HEK293 (cell line): ENCODE data around the gene TBC1D24.
A peak's percentile ranks its signal among the peaks of the same experiment; 100 is the strongest.
"Not testable (repeated sequence)": the region's sequence is repeated elsewhere in the genome, so short reads cannot be mapped to it uniquely, and the experiment has no call there.

Experiments used
- CTCF ChIA-PET: fragments of 350-600 bp; formaldehyde crosslinking; extraction: SDS; loops from one replicate; lab custom pipeline; 2021; ENCODE audit warnings: antibody characterized with exemption; lab: Yijun Ruan, JAX
- POLR2A ChIA-PET: fragments of 300-600 bp; formaldehyde crosslinking; extraction: SDS; loops from one replicate; lab custom pipeline; 2020; ENCODE audit warnings: antibody characterized with exemption, inconsistent platforms; lab: Yijun Ruan, JAX
- H3K27ac ChIP-seq: fragments of 200-500 bp; sonication (Bioruptor generic); 2 replicates; pipeline ENCODE4 v1.5.1; 2014; ENCODE audit warnings: low read depth, low read length, control low read depth, inconsistent platforms; ENCODE audit errors: extremely low read depth
- H3K36me3 ChIP-seq, 2 experiments: fragments of 200-500 bp in 1 of 2; sonication (Bioruptor generic) in 1 of 2; 1 replicate in 1 of 2; 2 replicates in 1 of 2; pipeline ENCODE4 v1.5.1; 2014 to 2017; ENCODE audit warnings: inconsistent platforms in 2 of 2, low read length in 2 of 2; ENCODE audit not compliant: control insufficient read depth in 2 of 2, insufficient read depth in 1 of 2
- H3K4me1 ChIP-seq: fragments of 200-500 bp; sonication (Bioruptor generic); 2 replicates; pipeline ENCODE4 v1.5.1; 2014; ENCODE audit warnings: mild to moderate bottlenecking, low read length, inconsistent platforms; ENCODE audit not compliant: control insufficient read depth, insufficient read depth
- H3K4me3 ChIP-seq: 2 replicates; pipeline ENCODE4 v1.5.1; 2011; ENCODE audit warnings: low read depth, mild to moderate bottlenecking, control low read depth, low read length, moderate library complexity
- H3K9me3 ChIP-seq: fragments of 200-500 bp; sonication (Bioruptor generic); 2 replicates; pipeline ENCODE4 v1.5.1; 2014; ENCODE audit warnings: low read depth, low read length, inconsistent platforms; ENCODE audit not compliant: control insufficient read depth, insufficient read depth
- BCL6B ChIP-seq: fragments of 450-650 bp; formaldehyde crosslinking; IDR thresholded peaks from 2 replicates; pipeline ENCODE4 v1.5.1; 2017; ENCODE audit warnings: missing biosample characterization, missing genetic modification characterization
- FEZF1 ChIP-seq: fragments of 450-650 bp; formaldehyde crosslinking; IDR thresholded peaks from 2 replicates; pipeline ENCODE4 v1.5.1; 2016; ENCODE audit warnings: missing biosample characterization, missing genetic modification characterization
- MZF1 ChIP-seq: fragments of 450-650 bp; formaldehyde crosslinking; IDR thresholded peaks from 2 replicates; pipeline ENCODE4 v1.5.1; 2017; ENCODE audit warnings: missing biosample characterization, missing genetic modification characterization, borderline replicate concordance
- PRDM1 ChIP-seq: fragments of 450-650 bp; formaldehyde crosslinking; IDR thresholded peaks from 2 replicates; pipeline ENCODE4; 2016; ENCODE audit warnings: missing biosample characterization, missing genetic modification characterization
- TCF7L2 ChIP-seq: IDR thresholded peaks from 2 replicates; pipeline ENCODE4 v1.6.1; 2011; ENCODE audit warnings: low read depth, mild to moderate bottlenecking, inconsistent platforms, low read length, moderate library complexity, borderline replicate concordance
- TRIM28 ChIP-seq: IDR thresholded peaks from 2 replicates; pipeline ENCODE4 v1.6.1; 2011; ENCODE audit warnings: low read length, control low read depth, borderline replicate concordance
- TSHZ1 ChIP-seq: fragments of 450-650 bp; formaldehyde crosslinking; IDR thresholded peaks from 2 replicates; pipeline ENCODE4 v1.5.1; 2016; ENCODE audit warnings: missing biosample characterization, missing genetic modification characterization, borderline replicate concordance
- YY1 ChIP-seq: fragments of 450-650 bp; formaldehyde crosslinking; IDR thresholded peaks from 2 replicates; pipeline ENCODE4 v1.5.1; 2018; ENCODE audit warnings: missing biosample characterization, missing genetic modification characterization
- ZBTB6 ChIP-seq: fragments of 450-650 bp; formaldehyde crosslinking; IDR thresholded peaks from 2 replicates; pipeline ENCODE4 v1.5.1; 2017; ENCODE audit warnings: missing biosample characterization, missing genetic modification characterization
- ZNF121 ChIP-seq: fragments of 450-650 bp; formaldehyde crosslinking; IDR thresholded peaks from 2 replicates; pipeline ENCODE4 v1.5.1; 2016; ENCODE audit warnings: missing biosample characterization, missing genetic modification characterization
- ZNF324 ChIP-seq: fragments of 450-650 bp; formaldehyde crosslinking; IDR thresholded peaks from 2 replicates; pipeline ENCODE4 v1.5.1; 2016; ENCODE audit warnings: missing biosample characterization, missing genetic modification characterization
- ZNF335 ChIP-seq: fragments of 450-650 bp; formaldehyde crosslinking; conservative IDR thresholded peaks from 2 replicates; pipeline ENCODE4 v1.5.1; 2016; ENCODE audit warnings: missing biosample characterization, missing genetic modification characterization
- ZNF416 ChIP-seq: fragments of 450-650 bp; formaldehyde crosslinking; IDR thresholded peaks from 2 replicates; pipeline ENCODE4 v1.5.1; 2016; ENCODE audit warnings: missing biosample characterization, missing genetic modification characterization
- ZNF692 ChIP-seq: fragments of 450-650 bp; formaldehyde crosslinking; IDR thresholded peaks from 2 replicates; pipeline ENCODE4 v1.5.1; 2016; ENCODE audit warnings: missing biosample characterization, missing genetic modification characterization
- ZSCAN18 ChIP-seq: fragments of 450-650 bp; formaldehyde crosslinking; IDR thresholded peaks from 2 replicates; pipeline ENCODE4 v1.5.1; 2016; ENCODE audit warnings: missing biosample characterization, missing genetic modification characterization

Gene TBC1D24

GRCh38 chr16:2435236-2435635 lies 39.7 kb upstream of the TBC1D24 start:
- POLR2A ChIA-PET = interaction anchor here (0.6 kb wide), 1 partner anchor 38 kb away, joined by 4 read pairs; no protein-coding TSS in a partner anchor
- H3K36me3 ChIP-seq = peaks cover 44 to 87% of the 10 kb centered on the region in 2 experiments; a peak in 2 of 3 replicates
- H3K4me1 ChIP-seq, H3K9me3 ChIP-seq, H3K27ac ChIP-seq, CTCF ChIA-PET, H3K4me3 ChIP-seq: not testable (repeated sequence)
- peak; percentile 88 for TF ChIP-seq ZNF121

- no peak overlapping the region for H3K4me3 ChIP-seq
- TF ChIP-seq ZNF324 (tag by site-specific recombination) (no peak), YY1 (tag by site-specific recombination) (no peak), MZF1 (no peak), ZBTB6 (tag by site-specific recombination) (no peak), FEZF1 (tag by site-specific recombination) (no peak), BCL6B (tag by site-specific recombination) (no peak), ZNF416 (tag by site-specific recombination) (no peak), ZSCAN18 (no peak), ZNF692 (tag by site-specific recombination) (no peak), TSHZ1 (tag by site-specific recombination) (no peak), TCF7L2 (no peak), TRIM28 (no peak), ZNF335 (tag by site-specific recombination) (no peak), PRDM1 (tag by site-specific recombination) (no peak)
- ChIA-PET CTCF (no interaction called here), POLR2A (interaction anchor here (1.4 kb wide), 1 partner anchor 11 kb away, joined by 3 read pairs; no protein-coding TSS in a partner anchor)
- no peaks in the 10 kb centered on the region for H3K9me3 ChIP-seq
- H3K36me3 ChIP-seq = peaks cover 49 to 89% of the 10 kb centered on the region in 2 experiments; a peak in 2 of 3 replicates
- no peak overlapping the region for H3K27ac ChIP-seq
- no peaks in the 10 kb centered on the region for H3K4me1 ChIP-seq
Measured at GRCh38 chr16:2436110-2436509, 38.8 kb upstream of the TBC1D24 start.
